NCI-H446 treated with DMSO at 0.1 percent for 48 hours (cell line): Measurements from ENCODE around the gene SFMBT1.

ENCODE experiments used
- DNase-seq: peaks from one replicate; lab custom pipeline; 2025; lab: John Stamatoyannopoulos, UW

Gene SFMBT1

GRCh38 chr3:52886049-52886730 is 159.7 kb downstream of the SFMBT1 start:
- DNase-seq, result no peak

GRCh38 chr3:52882377-52882776 is 163.5 kb downstream of the SFMBT1 start:
- DNase-seq, result no peak

GRCh38 chr3:52881871-52882270 is 164.0 kb downstream of the SFMBT1 start:
- no peak for DNase-seq

- DNase-seq, result no peak
Measured at GRCh38 chr3:52880474-52880873, 165.4 kb downstream of the SFMBT1 start.

GRCh38 chr3:52880047-52880446 is 165.8 kb downstream of the SFMBT1 start:
- no peak for DNase-seq

- no peak for DNase-seq
Measured at GRCh38 chr3:52879581-52879980, 166.3 kb downstream of the SFMBT1 start.

- no peak for DNase-seq
Measured at GRCh38 chr3:52879090-52879489, 166.8 kb downstream of the SFMBT1 start.

- no peak for DNase-seq
Measured at GRCh38 chr3:52877085-52877484, 168.8 kb downstream of the SFMBT1 start.

GRCh38 chr3:52874864-52875587 is 170.8 kb downstream of the SFMBT1 start:
- no peak for DNase-seq

- DNase-seq, result no peak
Measured at GRCh38 chr3:52874160-52874701, 171.6 kb downstream of the SFMBT1 start.

- DNase-seq, result no peak
Measured at GRCh38 chr3:52873433-52874159, 172.3 kb downstream of the SFMBT1 start.

GRCh38 chr3:52872245-52872644 is 173.6 kb downstream of the SFMBT1 start:
- DNase-seq, result no peak

GRCh38 chr3:52871761-52872160 is 174.1 kb downstream of the SFMBT1 start:
- DNase-seq, result no peak

GRCh38 chr3:52870471-52870870 is 175.4 kb downstream of the SFMBT1 start:
- DNase-seq, result no peak

GRCh38 chr3:52866427-52866826 is 179.4 kb downstream of the SFMBT1 start:
- DNase-seq, result no peak

GRCh38 chr3:52865994-52866393 is 179.9 kb downstream of the SFMBT1 start:
- DNase-seq, result no peak

- DNase-seq, result no peak
Measured at GRCh38 chr3:52860424-52860768, 185.5 kb downstream of the SFMBT1 start.

GRCh38 chr3:52859686-52860423 is 186.0 kb downstream of the SFMBT1 start:
- DNase-seq, result no peak

- peak; percentile 15 for DNase-seq
Measured at GRCh38 chr3:52857864-52858263, 188.0 kb downstream of the SFMBT1 start.

- peak; percentile 65 for DNase-seq
Measured at GRCh38 chr3:52857133-52857532, 188.7 kb downstream of the SFMBT1 start.

GRCh38 chr3:52856666-52857065 is 189.2 kb downstream of the SFMBT1 start:
- no peak for DNase-seq

- DNase-seq, result no peak
Measured at GRCh38 chr3:52854013-52854412, 191.9 kb downstream of the SFMBT1 start.
